Measurements from ENCODE around the gene BCS1L. TPM values are rescaled to one million over a fixed set of nuclear protein-coding genes. Genes with fewer than 3 reads are reported as not detected.

Gene BCS1L
- total and polyA plus RNA-seq, 2 of the 13 experiments (the other 11 are each of a cell fraction or from before 2014, with no cell fraction given): 48.9 to 76.0 TPM

DNA sequence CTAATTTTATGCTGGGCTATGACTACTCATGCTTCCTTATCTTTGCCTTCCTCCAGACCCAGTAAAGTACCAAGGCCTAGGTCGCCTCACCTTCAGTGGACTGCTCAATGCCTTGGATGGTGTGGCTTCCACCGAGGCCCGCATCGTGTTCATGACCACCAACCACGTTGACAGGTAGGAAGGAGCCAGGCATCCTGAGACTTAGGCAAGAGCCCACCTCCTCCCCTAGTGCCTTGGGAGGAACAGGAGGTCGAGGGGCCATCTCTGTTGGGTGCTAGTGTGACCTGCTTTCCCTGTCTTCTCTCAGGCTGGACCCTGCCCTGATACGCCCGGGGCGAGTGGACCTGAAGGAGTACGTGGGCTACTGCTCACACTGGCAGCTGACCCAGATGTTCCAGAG lies 3.3 kb downstream of the BCS1L start:
- intact Hi-C loops (cut with micrococcal nuclease; ENCODE audit: unreplicated experiment): no loop called here
- Histone ChIP-seq H3K9ac (ENCODE audit: insufficient read depth, low read depth, low read length) (no peak overlapping the region), H3K27me3 (ENCODE audit: control insufficient read depth in 1 of 2, insufficient read depth in 2 of 2, low read length in 2 of 2) (no peaks in the 10 kb centered on the region; a peak in 1 of 5 replicates), H3K4me3 (replicated peaks in 1 of 3; ENCODE audit: insufficient read depth in 1 of 3, low read depth in 2 of 3, low read length in 3 of 3) (no peak overlapping the region), H3K4me2 (ENCODE audit: low read depth, low read length) (no peak overlapping the region), H3K27ac (ENCODE audit: extremely low read length, insufficient read depth, low read length) (no peak overlapping the region), H2AFZ (ENCODE audit: low read length) (no peak overlapping the region), H3K9me3 (ENCODE audit: low read length) (no peaks in the 10 kb centered on the region), H3K36me3 (replicated peaks in 1 of 2; ENCODE audit: control insufficient read depth in 1 of 2, insufficient read depth in 2 of 2, low read length in 2 of 2) (peaks cover 31 to 59% of the 10 kb centered on the region in 2 experiments), H3K4me1 (ENCODE audit: insufficient read depth, low read length) (peaks cover 21% of the 10 kb centered on the region), H4K20me1 (ENCODE audit: insufficient read depth, low read length) (no peaks in the 10 kb centered on the region), H3K79me2 (ENCODE audit: insufficient read depth, low read length) (peaks cover 19% of the 10 kb centered on the region)
- POLR2A ChIA-PET: interaction anchor here (1.7 kb wide), 1 partner anchor 9 kb away, joined by 6 read pairs; the partner anchor contains the start of genes RNF25 and STK36
- FAIRE-seq (no peak), DNase-seq (ENCODE audit: low spot score) (no peak), ATAC-seq (no peak)
- in situ Hi-C loops (cut with HindIII; ENCODE audit: extremely low pct_ligation_motif_present, low pct_unique_long_range_greater_than_20kb): no loop called here
- 89% methylated on average over 10 of the region's 10 CpGs for WGBS (ENCODE audit: low lambda C conversion rate)
- TF ChIP-seq RARG (CRISPR knock-in tag; IDR thresholded peaks at IDR 0.05; ENCODE audit: low read depth) (no peak), SP4 (CRISPR knock-in tag; IDR thresholded peaks at IDR 0.05) (no peak), ZNF33B (CRISPR knock-in tag; IDR thresholded peaks at IDR 0.05) (no peak)
- TF ChIP-seq, protein P1, sequence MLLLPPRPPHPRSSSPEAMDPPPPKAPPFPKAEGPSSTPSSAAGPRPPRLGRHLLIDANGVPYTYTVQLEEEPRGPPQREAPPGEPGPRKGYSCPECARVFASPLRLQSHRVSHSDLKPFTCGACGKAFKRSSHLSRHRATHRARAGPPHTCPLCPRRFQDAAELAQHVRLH (CRISPR knock-in tag; IDR thresholded peaks at IDR 0.05; ENCODE audit: borderline replicate concordance, low read depth): no peak
- no TSS peak for BruUV-seq (replicated peaks)
- CTCF ChIA-PET (ENCODE audit: low intra/inter-chr PET ratio, low total read pairs): no interaction called here

GRCh38 chr2:218663901-218664300 lies 4.4 kb downstream of the BCS1L start:
- POLR2A ChIA-PET: interaction anchor here (1.7 kb wide), 1 partner anchor 8 kb away, joined by 6 read pairs; the partner anchor contains the start of genes RNF25 and STK36
- 96% methylated on average over 10 of the region's 15 CpGs for WGBS (ENCODE audit: low lambda C conversion rate)
- CTCF ChIA-PET (ENCODE audit: low intra/inter-chr PET ratio, low total read pairs): no interaction called here
- no peaks in the 10 kb centered on the region for H3K9me3 ChIP-seq (ENCODE audit: low read length)
- no peak for FAIRE-seq
- H3K9ac ChIP-seq (ENCODE audit: insufficient read depth, low read depth, low read length): no peak overlapping the region
- no peaks in the 10 kb centered on the region for H4K20me1 ChIP-seq (ENCODE audit: insufficient read depth, low read length)
- intact Hi-C loops (cut with micrococcal nuclease; ENCODE audit: unreplicated experiment) (no loop called here), in situ Hi-C loops (cut with HindIII; ENCODE audit: extremely low pct_ligation_motif_present, low pct_unique_long_range_greater_than_20kb) (no loop called here)
- H3K79me2 ChIP-seq (ENCODE audit: insufficient read depth, low read length): peaks cover 11% of the 10 kb centered on the region
- H3K27ac ChIP-seq (ENCODE audit: extremely low read length, insufficient read depth, low read length): no peak overlapping the region
- no peak overlapping the region for H3K4me3 ChIP-seq (replicated peaks in 1 of 3; ENCODE audit: insufficient read depth in 1 of 3, low read depth in 2 of 3, low read length in 3 of 3)
- no peak overlapping the region for H3K4me2 ChIP-seq (ENCODE audit: low read depth, low read length)
- no TSS peak for BruUV-seq (replicated peaks)
- H3K27me3 ChIP-seq (ENCODE audit: control insufficient read depth in 1 of 2, insufficient read depth in 2 of 2, low read length in 2 of 2): no peaks in the 10 kb centered on the region; a peak in 1 of 5 replicates
- H3K36me3 ChIP-seq (replicated peaks in 1 of 2; ENCODE audit: control insufficient read depth in 1 of 2, insufficient read depth in 2 of 2, low read length in 2 of 2): peaks cover 33 to 69% of the 10 kb centered on the region in 2 experiments
- peaks cover 11% of the 10 kb centered on the region for H3K4me1 ChIP-seq (ENCODE audit: insufficient read depth, low read length)
- H2AFZ ChIP-seq (ENCODE audit: low read length): no peak overlapping the region
- no peak for DNase-seq (ENCODE audit: low spot score)
- no peak for ATAC-seq
- TF ChIP-seq EZH2 (conservative IDR thresholded peaks at IDR 0.05; ENCODE audit: low read depth, low read length) (no peak), AGO2 (optimal IDR thresholded peaks at IDR 0.05; ENCODE audit: low read depth, low read length) (peak; percentile 76), TOE1 (CRISPR knock-in tag; IDR thresholded peaks at IDR 0.05) (no peak)

All from HepG2 (cell line).